ENCODE measurements around the gene NT5C3B.

DNA sequence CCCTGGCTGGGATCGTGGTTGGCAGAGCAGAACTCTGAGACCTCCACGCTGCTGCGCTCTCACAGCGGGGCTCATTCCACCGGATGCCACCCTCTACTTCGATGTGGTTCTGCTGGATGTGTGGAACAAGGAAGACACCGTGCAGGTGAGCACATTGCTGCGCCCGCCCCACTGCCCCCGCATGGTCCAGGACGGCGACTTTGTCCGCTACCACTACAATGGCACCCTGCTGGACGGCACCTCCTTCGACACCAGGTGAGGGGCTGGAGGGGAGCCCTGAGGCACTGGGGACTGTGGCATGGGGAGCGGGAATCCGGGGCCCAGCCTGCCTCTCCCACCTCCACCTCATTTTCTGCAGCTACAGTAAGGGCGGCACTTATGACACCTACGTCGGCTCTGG, 18.0 kb downstream of the NT5C3B start:
- TF ChIP-seq, protein P1, sequence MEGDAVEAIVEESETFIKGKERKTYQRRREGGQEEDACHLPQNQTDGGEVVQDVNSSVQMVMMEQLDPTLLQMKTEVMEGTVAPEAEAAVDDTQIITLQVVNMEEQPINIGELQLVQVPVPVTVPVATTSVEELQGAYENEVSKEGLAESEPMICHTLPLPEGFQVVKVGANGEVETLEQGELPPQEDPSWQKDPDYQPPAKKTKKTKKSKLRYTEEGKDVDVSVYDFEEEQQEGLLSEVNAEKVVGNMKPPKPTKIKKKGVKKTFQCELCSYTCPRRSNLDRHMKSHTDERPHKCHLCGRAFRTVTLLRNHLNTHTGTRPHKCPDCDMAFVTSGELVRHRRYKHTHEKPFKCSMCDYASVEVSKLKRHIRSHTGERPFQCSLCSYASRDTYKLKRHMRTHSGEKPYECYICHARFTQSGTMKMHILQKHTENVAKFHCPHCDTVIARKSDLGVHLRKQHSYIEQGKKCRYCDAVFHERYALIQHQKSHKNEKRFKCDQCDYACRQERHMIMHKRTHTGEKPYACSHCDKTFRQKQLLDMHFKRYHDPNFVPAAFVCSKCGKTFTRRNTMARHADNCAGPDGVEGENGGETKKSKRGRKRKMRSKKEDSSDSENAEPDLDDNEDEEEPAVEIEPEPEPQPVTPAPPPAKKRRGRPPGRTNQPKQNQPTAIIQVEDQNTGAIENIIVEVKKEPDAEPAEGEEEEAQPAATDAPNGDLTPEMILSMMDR (IDR thresholded peaks at IDR 0.05), result no peak
- no peak for TF ChIP-seq EP300 (IDR thresholded peaks at IDR 0.05)

All from esophagus muscularis mucosa (tissue), 3 donors.